ENCODE data around the gene RAMACL. TPM values are rescaled to one million over a fixed set of nuclear protein-coding genes. Genes with fewer than 3 reads are reported as not detected.

The RAMACL gene
- total RNA-seq, 2 experiments from 2014 or later, result 0.30 to 0.41 TPM

DNA sequence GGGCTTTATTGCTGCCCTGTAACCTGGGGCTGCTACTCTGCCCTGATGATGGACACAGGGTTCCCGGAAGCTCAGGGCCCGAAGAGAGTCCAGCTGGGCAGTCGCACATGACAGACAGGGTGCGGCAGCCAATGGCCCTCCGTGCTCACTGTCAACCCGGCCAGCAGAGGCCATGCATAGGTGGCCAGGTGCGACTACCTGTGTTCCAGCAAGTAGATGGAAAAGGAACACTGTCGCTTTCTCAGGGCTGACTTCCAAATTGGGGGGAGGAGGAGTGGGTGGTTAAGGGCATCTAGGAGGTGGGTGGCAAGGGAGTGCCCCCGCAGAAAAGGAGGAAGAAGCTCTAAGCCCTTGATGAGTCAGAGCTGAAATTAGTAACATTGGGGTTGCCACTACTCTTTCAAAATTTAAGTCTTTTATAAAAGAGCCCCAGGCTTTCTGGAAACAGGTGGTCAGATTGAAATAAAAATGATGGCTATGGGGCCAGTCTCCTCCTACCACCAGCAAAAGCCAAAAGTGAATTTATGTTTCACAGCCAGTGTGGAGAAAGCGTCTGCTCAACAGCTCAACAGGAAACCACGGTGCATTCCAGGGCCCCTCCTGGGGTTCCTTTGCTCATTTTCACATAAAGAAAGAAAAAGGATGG lies 2.3 kb upstream of the RAMACL start:
- TF ChIP-seq, protein P1, sequence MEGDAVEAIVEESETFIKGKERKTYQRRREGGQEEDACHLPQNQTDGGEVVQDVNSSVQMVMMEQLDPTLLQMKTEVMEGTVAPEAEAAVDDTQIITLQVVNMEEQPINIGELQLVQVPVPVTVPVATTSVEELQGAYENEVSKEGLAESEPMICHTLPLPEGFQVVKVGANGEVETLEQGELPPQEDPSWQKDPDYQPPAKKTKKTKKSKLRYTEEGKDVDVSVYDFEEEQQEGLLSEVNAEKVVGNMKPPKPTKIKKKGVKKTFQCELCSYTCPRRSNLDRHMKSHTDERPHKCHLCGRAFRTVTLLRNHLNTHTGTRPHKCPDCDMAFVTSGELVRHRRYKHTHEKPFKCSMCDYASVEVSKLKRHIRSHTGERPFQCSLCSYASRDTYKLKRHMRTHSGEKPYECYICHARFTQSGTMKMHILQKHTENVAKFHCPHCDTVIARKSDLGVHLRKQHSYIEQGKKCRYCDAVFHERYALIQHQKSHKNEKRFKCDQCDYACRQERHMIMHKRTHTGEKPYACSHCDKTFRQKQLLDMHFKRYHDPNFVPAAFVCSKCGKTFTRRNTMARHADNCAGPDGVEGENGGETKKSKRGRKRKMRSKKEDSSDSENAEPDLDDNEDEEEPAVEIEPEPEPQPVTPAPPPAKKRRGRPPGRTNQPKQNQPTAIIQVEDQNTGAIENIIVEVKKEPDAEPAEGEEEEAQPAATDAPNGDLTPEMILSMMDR (conservative IDR thresholded peaks at IDR 0.05; ENCODE audit: low read length), result no peak
- TF ChIP-seq EZH2phosphoT487 (IDR thresholded peaks at IDR 0.05; ENCODE audit: borderline replicate concordance, low read depth, low read length), result no peak
- H3K9me3 ChIP-seq (ENCODE audit: low read length), result no peaks in the 10 kb centered on the region
- H3K27ac ChIP-seq (ENCODE audit: low read depth, low read length, poor library complexity, severe bottlenecking), result peak overlapping the region; percentile 93
- peak; percentile 42 for DNase-seq (ENCODE audit: low spot score)
- H4K20me1 ChIP-seq (ENCODE audit: insufficient read depth, low read length), result no peaks in the 10 kb centered on the region
- no peaks in the 10 kb centered on the region for H3K36me3 ChIP-seq (ENCODE audit: insufficient read depth, low read length)
- intact Hi-C loops (cut with micrococcal nuclease; ENCODE audit: unreplicated experiment), result loop anchor here (1.0 to 5.0 kb wide), 3 partner anchors 38 to 368 kb away; partner anchors contain the start of gene RPS6KA2
- POLR2A ChIA-PET, result interaction anchor here (0.6 to 1.7 kb wide), 7 partner anchors 9 to 247 kb away, joined by 3 to 6 read pairs (median 4); partner anchors contain the start of gene RPS6KA2
- H3K4me1 ChIP-seq (ENCODE audit: insufficient read depth, low read length, poor library complexity, severe bottlenecking), result peaks cover 35% of the 10 kb centered on the region
- H3K9me2 ChIP-seq (ENCODE audit: insufficient read depth, low read length), result no peaks in the 10 kb centered on the region
- H3K79me2 ChIP-seq (ENCODE audit: insufficient read depth, low read depth, low read length), result no peaks in the 10 kb centered on the region
- CTCF ChIA-PET (ENCODE audit: unreplicated experiment), result interaction anchor here (1.7 kb wide), 1 partner anchor 39 kb away, joined by 7 read pairs; no protein-coding TSS in a partner anchor
- no TSS peak for BruUV-seq (replicated peaks)
- peak overlapping the region; percentile 94 for H2AFZ ChIP-seq (ENCODE audit: low read length)
- H3K4me2 ChIP-seq (ENCODE audit: low read length), result peak overlapping the region; percentile 79
- peak overlapping the region; percentile 32 for H3K4me3 ChIP-seq (ENCODE audit: low read depth, low read length, poor library complexity, severe bottlenecking)

DNA sequence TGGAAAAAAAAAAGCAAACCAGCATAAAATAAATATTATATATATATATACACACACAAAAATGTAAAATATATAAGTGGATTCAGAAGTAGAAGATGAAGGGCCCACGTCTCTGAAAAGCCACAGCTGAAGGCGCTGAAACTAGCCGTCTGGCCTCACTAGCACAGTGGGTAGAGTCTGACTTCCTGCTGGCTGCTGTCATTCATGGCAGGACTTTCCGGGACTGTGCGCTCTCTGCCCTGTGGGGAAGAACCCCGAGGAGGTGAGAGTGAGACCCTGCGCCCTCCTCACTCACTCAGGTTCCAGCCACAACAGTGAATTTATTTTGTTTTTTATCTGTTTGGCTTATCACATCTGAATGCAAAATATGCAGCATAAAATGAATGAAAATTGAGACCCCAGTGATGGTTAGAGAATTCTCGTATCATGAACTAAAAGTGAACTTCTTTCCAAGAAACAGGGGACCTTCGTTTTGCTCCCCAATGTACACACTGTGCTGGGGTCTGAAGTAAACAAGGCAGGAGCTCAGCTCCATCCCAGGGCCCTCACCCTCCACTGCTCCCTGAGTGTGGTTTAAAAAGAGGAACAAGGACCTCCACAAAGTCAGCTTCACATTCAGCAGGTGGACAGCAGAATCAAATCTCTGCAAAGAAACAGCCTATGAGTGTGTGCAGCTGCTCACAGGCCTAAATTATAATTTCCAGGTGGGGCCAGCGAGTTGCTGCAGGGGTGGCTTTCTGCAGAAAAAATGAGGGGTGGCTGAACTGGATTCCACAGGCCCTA lies 1.3 kb upstream of the RAMACL start:
- TF ChIP-seq, protein P1 (conservative IDR thresholded peaks at IDR 0.05; ENCODE audit: low read length), result no peak
- TF ChIP-seq EZH2phosphoT487 (IDR thresholded peaks at IDR 0.05; ENCODE audit: borderline replicate concordance, low read depth, low read length), result no peak
- ChIA-PET CTCF (ENCODE audit: unreplicated experiment) (interaction anchor here (0.5 to 1.7 kb wide), 3 partner anchors 22 to 40 kb away, joined by 3 to 7 read pairs (median 3); no protein-coding TSS in a partner anchor), POLR2A (interaction anchor here (0.7 to 1.7 kb wide), 3 partner anchors 12 to 200 kb away, joined by 3 to 6 read pairs (median 3); partner anchors contain the start of gene RPS6KA2)
- Histone ChIP-seq H3K4me3 (ENCODE audit: low read depth, low read length, poor library complexity, severe bottlenecking) (peak overlapping the region; percentile 53), H3K27ac (ENCODE audit: low read depth, low read length, poor library complexity, severe bottlenecking) (peak overlapping the region; percentile 93), H3K4me2 (ENCODE audit: low read length) (peak overlapping the region; percentile 79), H3K4me1 (ENCODE audit: insufficient read depth, low read length, poor library complexity, severe bottlenecking) (peaks cover 35% of the 10 kb centered on the region), H4K20me1 (ENCODE audit: insufficient read depth, low read length) (no peaks in the 10 kb centered on the region), H2AFZ (ENCODE audit: low read length) (peak overlapping the region; percentile 94), H3K79me2 (ENCODE audit: insufficient read depth, low read depth, low read length) (no peaks in the 10 kb centered on the region), H3K36me3 (ENCODE audit: insufficient read depth, low read length) (no peaks in the 10 kb centered on the region), H3K9me3 (ENCODE audit: low read length) (no peaks in the 10 kb centered on the region), H3K9me2 (ENCODE audit: insufficient read depth, low read length) (no peaks in the 10 kb centered on the region)
- peak; percentile 91 for DNase-seq (ENCODE audit: low spot score)
- intact Hi-C loops (cut with micrococcal nuclease; ENCODE audit: unreplicated experiment), result loop anchor here (1.0 to 5.0 kb wide), 3 partner anchors 39 to 369 kb away; partner anchors contain the start of gene RPS6KA2
- no TSS peak for BruUV-seq (replicated peaks)
